Tibial nerve (tissue), 4 donors: ENCODE results near the gene RTP5.

Experiments
- CTCF ChIP-seq, 5 experiments: fragments of 200-600 bp in 3 of 5; fragments of 450-650 bp in 2 of 5; sonication (generic) in 3 of 5; IDR thresholded peaks; one replicate each; pipeline ENCODE4 v1.5.1; 2016 to 2019; ENCODE audit warnings: antibody characterized with exemption in 5 of 5, mild to moderate bottlenecking in 3 of 5, moderate library complexity in 2 of 5
- EP300 ChIP-seq, 2 donors: sonication (generic); formaldehyde crosslinking; IDR thresholded peaks; one replicate each; pipeline ENCODE4 v1.6.1; 2017; ENCODE audit warnings: antibody characterized with exemption in 2 of 2, mild to moderate bottlenecking in 1 of 2
- POLR2A ChIP-seq, 2 donors: fragments of 450-650 bp; IDR thresholded peaks; one replicate each; pipeline ENCODE4 v1.6.1; 2017; ENCODE audit warnings: antibody characterized with exemption in 2 of 2, mild to moderate bottlenecking in 2 of 2, moderate library complexity in 2 of 2

- no peak for TF ChIP-seq POLR2A (IDR thresholded peaks at IDR 0.05)
- TF ChIP-seq CTCF (IDR thresholded peaks at IDR 0.05), result no peak
- TF ChIP-seq EP300 (IDR thresholded peaks at IDR 0.05), result no peak
Measured at GRCh38 chr2:241862775-241863535, 6.6 kb upstream of the RTP5 start.
